Prostate gland (tissue), 2 donors: ENCODE results near the gene LIN9.

ENCODE experiments used
- POLR2A ChIP-seq: fragments of 450-650 bp; IDR thresholded peaks from one replicate; pipeline ENCODE4 v1.6.1; 2016; ENCODE audit warnings: antibody characterized with exemption, mild to moderate bottlenecking
- TF ChIP-seq, protein P1 (sequence below), 4 experiments: fragments of 200-600 bp in 2 of 4; fragments of 450-650 bp in 2 of 4; sonication (generic) in 2 of 4; IDR thresholded peaks; 1 replicate in 3 of 4; 2 replicates in 1 of 4; pipeline ENCODE4 v1.5.1; 2016 to 2019; ENCODE audit warnings: antibody characterized with exemption in 4 of 4, mild to moderate bottlenecking in 2 of 4, moderate library complexity in 2 of 4

DNA sequence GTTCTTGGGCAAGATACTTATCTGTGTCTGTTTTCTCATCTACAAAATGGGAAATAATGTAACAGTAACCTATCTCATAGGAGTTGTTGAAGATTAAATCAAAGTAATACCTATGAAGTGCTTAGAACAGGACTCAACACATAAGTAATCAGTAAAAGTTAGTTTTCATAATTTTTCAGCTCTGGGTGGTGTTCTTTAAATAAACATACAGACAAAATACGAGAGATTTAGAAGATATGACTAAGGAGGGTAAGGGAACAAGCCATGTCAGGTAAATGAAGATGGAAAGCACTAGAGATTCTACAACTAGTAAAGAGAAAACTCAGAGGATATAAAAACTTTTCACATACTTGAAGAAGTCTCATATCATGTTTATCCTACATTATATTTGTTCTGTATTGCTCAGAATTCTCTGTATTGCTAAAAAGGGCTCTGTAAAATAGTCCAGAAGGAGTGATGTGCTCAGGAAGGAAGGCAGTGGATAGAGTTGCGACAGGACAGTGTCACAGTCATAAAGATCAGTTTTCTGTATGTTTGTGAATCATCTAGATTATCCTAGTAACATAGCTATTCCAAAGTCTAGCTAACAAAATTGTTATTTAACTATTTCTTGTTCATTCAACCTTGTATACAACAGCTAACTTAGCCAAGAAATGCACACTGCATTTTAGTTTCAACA lies 16.0 kb downstream of the LIN9 start:
- TF ChIP-seq, protein P1, sequence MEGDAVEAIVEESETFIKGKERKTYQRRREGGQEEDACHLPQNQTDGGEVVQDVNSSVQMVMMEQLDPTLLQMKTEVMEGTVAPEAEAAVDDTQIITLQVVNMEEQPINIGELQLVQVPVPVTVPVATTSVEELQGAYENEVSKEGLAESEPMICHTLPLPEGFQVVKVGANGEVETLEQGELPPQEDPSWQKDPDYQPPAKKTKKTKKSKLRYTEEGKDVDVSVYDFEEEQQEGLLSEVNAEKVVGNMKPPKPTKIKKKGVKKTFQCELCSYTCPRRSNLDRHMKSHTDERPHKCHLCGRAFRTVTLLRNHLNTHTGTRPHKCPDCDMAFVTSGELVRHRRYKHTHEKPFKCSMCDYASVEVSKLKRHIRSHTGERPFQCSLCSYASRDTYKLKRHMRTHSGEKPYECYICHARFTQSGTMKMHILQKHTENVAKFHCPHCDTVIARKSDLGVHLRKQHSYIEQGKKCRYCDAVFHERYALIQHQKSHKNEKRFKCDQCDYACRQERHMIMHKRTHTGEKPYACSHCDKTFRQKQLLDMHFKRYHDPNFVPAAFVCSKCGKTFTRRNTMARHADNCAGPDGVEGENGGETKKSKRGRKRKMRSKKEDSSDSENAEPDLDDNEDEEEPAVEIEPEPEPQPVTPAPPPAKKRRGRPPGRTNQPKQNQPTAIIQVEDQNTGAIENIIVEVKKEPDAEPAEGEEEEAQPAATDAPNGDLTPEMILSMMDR (IDR thresholded peaks at IDR 0.05), result no peak
- TF ChIP-seq POLR2A, result no peak
